A549 (cell line): ENCODE data around the gene SLC9A9. TPM values are rescaled to one million over a fixed set of nuclear protein-coding genes. Genes with fewer than 3 reads are reported as not detected.

Experiments
- ATAC-seq, 2 experiments: fragments of 200-7000 bp in 1 of 2; fragments of >200 bp in 1 of 2; cut with Nextera tagmentation in 1 of 2; cut with Tn5 transposase in 1 of 2; 3 replicates each; pipeline versions ENCODE4 v1.8.0 to v1.9.1; 2018 to 2020; ENCODE audit warnings: mild to moderate bottlenecking in 1 of 2, moderate library complexity in 1 of 2
- CTCF ChIA-PET: fragments of 300-600 bp; sonication (Branson Sonifier 250); formaldehyde crosslinking; extraction: SDS; loops from one replicate; lab custom pipeline; 2021; ENCODE audit warnings: antibody characterized with exemption, inconsistent platforms; lab: Yijun Ruan, JAX
- POLR2A ChIA-PET: fragments of 350-600 bp; formaldehyde crosslinking; extraction: SDS; loops from one replicate; lab custom pipeline; 2021; ENCODE audit warnings: antibody characterized with exemption, inconsistent platforms; lab: Yijun Ruan, JAX
- DNase-seq, 2 experiments: peaks; one replicate each; pipeline versions ENCODE4 v3.0.0 to v3.0.0-alpha.2; 2011 to 2016; ENCODE audit warnings: low read depth in 1 of 2, low spot score in 1 of 2
- FAIRE-seq: peaks from 2 replicates; lab custom pipeline; 2011; peaks lifted over from hg19 to GRCh38; lab: Jason Lieb, UNC
- H3K27ac ChIP-seq, 2 experiments: fragments of >200 bp; sonication (Bioruptor Twin); formaldehyde crosslinking; 3 replicates each; pipeline ENCODE4 v1.5.1; 2016 to 2017
- H3K4me1 ChIP-seq: fragments of >200 bp; sonication (Bioruptor Twin); formaldehyde crosslinking; 3 replicates; pipeline ENCODE4 v1.6.1; 2016
- H3K4me2 ChIP-seq: fragments of >200 bp; sonication (Bioruptor Twin); formaldehyde crosslinking; 3 replicates; pipeline ENCODE4 v1.6.1; 2016
- H3K4me3 ChIP-seq: fragments of >200 bp; sonication (Bioruptor Twin); formaldehyde crosslinking; 3 replicates; pipeline ENCODE4 v1.5.1; 2016
- H3K9me3 ChIP-seq: fragments of >200 bp; sonication (Bioruptor Twin); formaldehyde crosslinking; 3 replicates; pipeline ENCODE4 v1.6.1; 2016
- EHF ChIP-seq: fragments of 250-450 bp; sonication (Bioruptor Pico); IDR thresholded peaks from 2 replicates; pipeline ENCODE4 v1.5.0; 2020; ENCODE audit warnings: mild to moderate bottlenecking
- EHMT2 ChIP-seq: fragments of 200-600 bp; sonication (generic); IDR thresholded peaks from 2 replicates; pipeline ENCODE4 v1.6.1; 2016; ENCODE audit warnings: antibody characterized with exemption, low read depth, mild to moderate bottlenecking, moderate library complexity
- ESRRA ChIP-seq: fragments of 150-350 bp; IDR thresholded peaks from 2 replicates; pipeline ENCODE4 v1.6.1; 2014; ENCODE audit warnings: mild to moderate bottlenecking, low read length, borderline replicate concordance
- FOSB ChIP-seq: fragments of 250-450 bp; sonication (Bioruptor Pico); IDR thresholded peaks from 2 replicates; pipeline ENCODE4 v1.5.0; 2020; ENCODE audit warnings: mild to moderate bottlenecking, moderate library complexity
- GATA3 ChIP-seq: IDR thresholded peaks from 2 replicates; pipeline ENCODE4 v1.6.1; 2012; ENCODE audit warnings: borderline replicate concordance
- HDAC2 ChIP-seq: fragments of 200-600 bp; sonication (generic); IDR thresholded peaks from 2 replicates; pipeline ENCODE4 v1.6.1; 2016
- KDM1A ChIP-seq: fragments of 200-600 bp; sonication (generic); IDR thresholded peaks from 2 replicates; pipeline ENCODE4 v1.6.1; 2016; ENCODE audit warnings: low read depth, mild to moderate bottlenecking
- KDM5A ChIP-seq: fragments of 200-600 bp; sonication (generic); IDR thresholded peaks from 2 replicates; pipeline ENCODE4 v1.6.1; 2016; ENCODE audit warnings: antibody characterized with exemption, mild to moderate bottlenecking
- MAZ ChIP-seq: fragments of 150-350 bp; IDR thresholded peaks from 2 replicates; pipeline ENCODE4 v1.6.1; 2014; ENCODE audit warnings: antibody characterized with exemption, low read depth, low read length, borderline replicate concordance
- NPAS2 ChIP-seq: fragments of 250-450 bp; sonication (Bioruptor Pico); IDR thresholded peaks from 2 replicates; pipeline ENCODE4 v1.8.0; 2022; ENCODE audit warnings: mild to moderate bottlenecking, moderate library complexity, borderline replicate concordance
- PHF8 ChIP-seq: fragments of 200-600 bp; sonication (generic); IDR thresholded peaks from 2 replicates; pipeline ENCODE4 v1.6.1; 2016; ENCODE audit warnings: low read depth, mild to moderate bottlenecking, antibody characterized with exemption, moderate library complexity, borderline replicate concordance
- RAD21 ChIP-seq, 2 experiments: fragments of >200 bp in 1 of 2; sonication (Bioruptor Twin) in 1 of 2; formaldehyde crosslinking in 1 of 2; IDR thresholded peaks in 1 of 2; conservative IDR thresholded peaks in 1 of 2; 2 replicates in 1 of 2; 3 replicates in 1 of 2; pipeline ENCODE4 v1.6.1; 2012 to 2018; ENCODE audit warnings: inconsistent platforms in 1 of 2
- SREBF2 ChIP-seq: fragments of 450-650 bp; IDR thresholded peaks from 2 replicates; pipeline ENCODE4 v1.6.1; 2014; ENCODE audit warnings: mild to moderate bottlenecking, moderate library complexity
- TP53 ChIP-seq: fragments of 250-450 bp; sonication (Bioruptor Pico); IDR thresholded peaks from 2 replicates; pipeline ENCODE4 v1.5.0; 2021; ENCODE audit warnings: mild to moderate bottlenecking, moderate library complexity
- USF2 ChIP-seq: fragments of 450-650 bp; IDR thresholded peaks from 2 replicates; pipeline ENCODE4 v1.6.1; 2014; ENCODE audit warnings: antibody characterized with exemption
- ZC3H11A ChIP-seq: fragments of 450-650 bp; IDR thresholded peaks from 2 replicates; pipeline ENCODE4 v1.6.1; 2014; ENCODE audit warnings: antibody characterized with exemption, mild to moderate bottlenecking
- ZFP36 ChIP-seq: fragments of 450-650 bp; IDR thresholded peaks from 2 replicates; pipeline ENCODE4 v1.6.1; 2014; ENCODE audit warnings: borderline replicate concordance; ENCODE audit not compliant: partially characterized antibody
- WGBS: methylation state at CpG from one replicate; pipeline ENCODE4 v1.1.6; 2017; ENCODE audit errors: missing lambda C conversion rate; 5-methylcytosine and 5-hydroxymethylcytosine counted together
- polyA plus RNA-seq, 4 experiments: library from polyadenylated mRNA; depleted of rRNA in 3 of 4; stranded (reverse); fragments of >200 nt; fragmentation: RNase III in 1 of 4; extraction: RNeasy Plus Mini Kit Qiagen cat#74134 plus additional on column Dnase treatment in 1 of 4; gene quantifications; 2 replicates in 3 of 4; 3 replicates in 1 of 4; pipeline ENCODE4 v1.2.3, GENCODE V29; 2011 to 2017
- TF ChIP-seq, protein P1 (sequence below): IDR thresholded peaks from 2 replicates; pipeline ENCODE4 v1.6.1; 2012
- TF ChIP-seq, protein P2 (sequence below): fragments of 250-450 bp; sonication (Bioruptor Pico); IDR thresholded peaks from 2 replicates; pipeline ENCODE4 v1.5.0; 2021; ENCODE audit warnings: mild to moderate bottlenecking, moderate library complexity, borderline replicate concordance
- TF ChIP-seq, protein P3 (sequence below): fragments of 200-600 bp; sonication (generic); IDR thresholded peaks from 2 replicates; pipeline ENCODE4 v1.6.1; 2016; ENCODE audit warnings: antibody characterized with exemption, mild to moderate bottlenecking, moderate library complexity

SLC9A9 gene
- polyA plus RNA-seq, 2 of the 4 experiments (the other 2 are of a cell fraction), result 0.10 to 0.32 TPM

- Histone ChIP-seq H3K4me1 (no peaks in the 10 kb centered on the region), H3K4me3 (no peak overlapping the region), H3K9me3 (0 out of 3 replicates have a peak, but pooled peaks cover 2% of the 10 kb centered on the region), H3K27ac (no peak overlapping the region), H3K4me2 (no peak overlapping the region)
- no peak for TF ChIP-seq SREBF2
- TF ChIP-seq NPAS2, result no peak
- no peak for TF ChIP-seq RAD21 (conservative IDR thresholded peaks at IDR 0.05 in 1 of 2, IDR thresholded peaks at IDR 0.05 in 1 of 2)
- no peak for TF ChIP-seq ZC3H11A
- TF ChIP-seq, protein P1, sequence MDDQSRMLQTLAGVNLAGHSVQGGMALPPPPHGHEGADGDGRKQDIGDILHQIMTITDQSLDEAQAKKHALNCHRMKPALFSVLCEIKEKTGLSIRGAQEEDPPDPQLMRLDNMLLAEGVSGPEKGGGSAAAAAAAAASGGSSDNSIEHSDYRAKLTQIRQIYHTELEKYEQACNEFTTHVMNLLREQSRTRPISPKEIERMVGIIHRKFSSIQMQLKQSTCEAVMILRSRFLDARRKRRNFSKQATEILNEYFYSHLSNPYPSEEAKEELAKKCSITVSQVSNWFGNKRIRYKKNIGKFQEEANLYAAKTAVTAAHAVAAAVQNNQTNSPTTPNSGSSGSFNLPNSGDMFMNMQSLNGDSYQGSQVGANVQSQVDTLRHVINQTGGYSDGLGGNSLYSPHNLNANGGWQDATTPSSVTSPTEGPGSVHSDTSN, result no peak
- TF ChIP-seq ESRRA, result no peak
- no peak for TF ChIP-seq EHF (CRISPR knock-in tag)
- no peak for TF ChIP-seq FOSB (CRISPR knock-in tag)
- DNase-seq, result no peak
- POLR2A ChIA-PET, result no interaction called here
- CTCF ChIA-PET, result no interaction called here
- WGBS, result 38% methylated on average over 2 of the region's 2 CpGs
- ATAC-seq, result no peak
- no peak for FAIRE-seq
Observed at GRCh38 chr3:143562789-143563188, 285.5 kb downstream of the SLC9A9 start.

DNA sequence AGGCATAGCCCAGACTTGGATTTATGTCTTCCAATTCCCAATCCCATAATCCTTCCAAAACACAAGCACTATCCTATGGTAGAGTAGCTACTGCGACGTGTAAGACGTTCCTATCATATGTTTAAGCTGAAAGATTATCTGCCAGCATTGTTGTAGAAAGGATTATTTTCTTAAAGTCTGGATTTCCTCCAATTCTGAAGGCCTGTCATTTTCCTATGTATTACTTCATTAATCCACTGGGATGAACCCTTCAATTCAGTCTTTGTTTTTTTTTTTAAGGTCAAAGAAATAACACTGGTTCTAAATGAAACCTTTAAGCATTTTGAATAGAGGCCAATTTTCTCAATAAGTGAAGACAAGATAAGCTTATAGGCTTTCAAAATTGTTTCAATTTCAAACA is 289.0 kb downstream of the SLC9A9 start:
- no peak for TF ChIP-seq KDM5A
- TF ChIP-seq, protein P2, sequence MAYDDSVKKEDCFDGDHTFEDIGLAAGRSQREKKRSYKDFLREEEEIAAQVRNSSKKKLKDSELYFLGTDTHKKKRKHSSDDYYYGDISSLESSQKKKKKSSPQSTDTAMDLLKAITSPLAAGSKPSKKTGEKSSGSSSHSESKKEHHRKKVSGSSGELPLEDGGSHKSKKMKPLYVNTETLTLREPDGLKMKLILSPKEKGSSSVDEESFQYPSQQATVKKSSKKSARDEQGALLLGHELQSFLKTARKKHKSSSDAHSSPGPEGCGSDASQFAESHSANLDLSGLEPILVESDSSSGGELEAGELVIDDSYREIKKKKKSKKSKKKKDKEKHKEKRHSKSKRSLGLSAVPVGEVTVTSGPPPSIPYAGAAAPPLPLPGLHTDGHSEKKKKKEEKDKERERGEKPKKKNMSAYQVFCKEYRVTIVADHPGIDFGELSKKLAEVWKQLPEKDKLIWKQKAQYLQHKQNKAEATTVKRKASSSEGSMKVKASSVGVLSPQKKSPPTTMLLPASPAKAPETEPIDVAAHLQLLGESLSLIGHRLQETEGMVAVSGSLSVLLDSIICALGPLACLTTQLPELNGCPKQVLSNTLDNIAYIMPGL (CRISPR knock-in tag), result no peak
- no peak for TF ChIP-seq USF2
- no peak for TF ChIP-seq ZFP36
- no peak for TF ChIP-seq KDM1A
- no peak for TF ChIP-seq HDAC2
- TF ChIP-seq PHF8, result no peak
- TF ChIP-seq MAZ, result no peak
- no peak for TF ChIP-seq EHMT2
- no peak for TF ChIP-seq GATA3
- TF ChIP-seq, protein P3, sequence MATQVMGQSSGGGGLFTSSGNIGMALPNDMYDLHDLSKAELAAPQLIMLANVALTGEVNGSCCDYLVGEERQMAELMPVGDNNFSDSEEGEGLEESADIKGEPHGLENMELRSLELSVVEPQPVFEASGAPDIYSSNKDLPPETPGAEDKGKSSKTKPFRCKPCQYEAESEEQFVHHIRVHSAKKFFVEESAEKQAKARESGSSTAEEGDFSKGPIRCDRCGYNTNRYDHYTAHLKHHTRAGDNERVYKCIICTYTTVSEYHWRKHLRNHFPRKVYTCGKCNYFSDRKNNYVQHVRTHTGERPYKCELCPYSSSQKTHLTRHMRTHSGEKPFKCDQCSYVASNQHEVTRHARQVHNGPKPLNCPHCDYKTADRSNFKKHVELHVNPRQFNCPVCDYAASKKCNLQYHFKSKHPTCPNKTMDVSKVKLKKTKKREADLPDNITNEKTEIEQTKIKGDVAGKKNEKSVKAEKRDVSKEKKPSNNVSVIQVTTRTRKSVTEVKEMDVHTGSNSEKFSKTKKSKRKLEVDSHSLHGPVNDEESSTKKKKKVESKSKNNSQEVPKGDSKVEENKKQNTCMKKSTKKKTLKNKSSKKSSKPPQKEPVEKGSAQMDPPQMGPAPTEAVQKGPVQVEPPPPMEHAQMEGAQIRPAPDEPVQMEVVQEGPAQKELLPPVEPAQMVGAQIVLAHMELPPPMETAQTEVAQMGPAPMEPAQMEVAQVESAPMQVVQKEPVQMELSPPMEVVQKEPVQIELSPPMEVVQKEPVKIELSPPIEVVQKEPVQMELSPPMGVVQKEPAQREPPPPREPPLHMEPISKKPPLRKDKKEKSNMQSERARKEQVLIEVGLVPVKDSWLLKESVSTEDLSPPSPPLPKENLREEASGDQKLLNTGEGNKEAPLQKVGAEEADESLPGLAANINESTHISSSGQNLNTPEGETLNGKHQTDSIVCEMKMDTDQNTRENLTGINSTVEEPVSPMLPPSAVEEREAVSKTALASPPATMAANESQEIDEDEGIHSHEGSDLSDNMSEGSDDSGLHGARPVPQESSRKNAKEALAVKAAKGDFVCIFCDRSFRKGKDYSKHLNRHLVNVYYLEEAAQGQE, result no peak
- no peak for TF ChIP-seq TP53 (CRISPR knock-in tag)
- ChIA-PET CTCF (no interaction called here), POLR2A (no interaction called here)
- Histone ChIP-seq H3K4me2 (no peak overlapping the region), H3K4me3 (no peak overlapping the region), H3K27ac (no peak overlapping the region), H3K4me1 (no peaks in the 10 kb centered on the region), H3K9me3 (0 out of 3 replicates have a peak, but pooled peaks cover 2% of the 10 kb centered on the region)
- DNase-seq, result no peak
- ATAC-seq, result no peak
- no peak for FAIRE-seq
- 2% methylated on average over 3 of the region's 3 CpGs for WGBS
